Immature natural killer cell (primary cell): ENCODE data around the gene TBC1D2B. TPM values are rescaled to one million over a fixed set of nuclear protein-coding genes. Genes with fewer than 3 reads are reported as not detected.
"Not testable (repeated sequence)": the region's sequence is repeated elsewhere in the genome, so short reads cannot be mapped to it uniquely, and the experiment has no call there.

ENCODE experiments used
- DNase-seq, 3 donors: peaks; one replicate each; pipeline ENCODE4 v3.0.0; 2022; ENCODE audit warnings: mixed read lengths in 1 of 3
- H3K27ac Mint-ChIP-seq, 6 donors: one replicate each; pipeline ENCODE4 v1.8.0; 2020; ENCODE audit warnings: mixed read lengths in 6 of 6, mild to moderate bottlenecking in 5 of 6, inconsistent platforms in 4 of 6, moderate library complexity in 3 of 6
- H3K27me3 Mint-ChIP-seq, 3 donors: one replicate each; pipeline ENCODE4 v1.8.0; 2020 to 2021; ENCODE audit warnings: low read depth in 3 of 3, mild to moderate bottlenecking in 3 of 3, mixed read lengths in 3 of 3, moderate library complexity in 3 of 3, inconsistent platforms in 1 of 3
- H3K36me3 Mint-ChIP-seq, 3 donors: one replicate each; pipeline ENCODE4 v1.8.0; 2020; ENCODE audit warnings: mixed read lengths in 3 of 3, inconsistent platforms in 2 of 3, mild to moderate bottlenecking in 2 of 3
- H3K4me1 Mint-ChIP-seq, 2 donors: one replicate each; pipeline ENCODE4 v1.8.0; 2020; ENCODE audit warnings: inconsistent platforms in 2 of 2, mild to moderate bottlenecking in 2 of 2, mixed read lengths in 2 of 2, moderate library complexity in 1 of 2
- H3K4me3 Mint-ChIP-seq, 5 donors: one replicate each; pipeline ENCODE4 v1.8.0; 2020; ENCODE audit warnings: mild to moderate bottlenecking in 5 of 5, mixed read lengths in 5 of 5, inconsistent platforms in 3 of 5, moderate library complexity in 3 of 5
- H3K9me3 Mint-ChIP-seq, 6 donors: one replicate each; pipeline ENCODE4 v1.8.0; 2020; ENCODE audit warnings: mild to moderate bottlenecking in 6 of 6, mixed read lengths in 6 of 6, inconsistent platforms in 4 of 6, moderate library complexity in 3 of 6
- polyA plus RNA-seq, 3 donors: library from polyadenylated mRNA; unstranded; fragments of 300-500 nt; fragmentation: Illumina TruSeq; gene quantifications; one replicate each; pipeline ENCODE4 v1.2.3, GENCODE V29; 2021

Gene TBC1D2B
- polyA plus RNA-seq, 3 donors from 2014 or later: 3.5 to 10.2 (median 7.8) TPM

DNA sequence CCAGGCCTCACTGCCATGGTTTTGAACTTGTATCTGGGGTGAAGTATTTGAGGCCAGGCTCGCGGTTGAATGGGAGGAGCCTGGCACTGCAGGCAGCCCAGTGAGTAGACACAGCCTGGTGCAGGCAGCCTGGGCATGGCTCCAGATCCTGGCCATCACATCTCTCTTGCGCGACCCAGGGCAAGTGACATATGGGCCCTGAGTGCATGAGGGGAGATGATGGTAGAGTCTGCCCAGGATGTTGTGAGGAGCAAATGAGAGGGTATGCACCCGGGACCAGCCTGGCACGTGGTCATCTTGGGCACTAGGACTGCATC lies 103.5 kb downstream of the TBC1D2B start:
- H3K9me3 Mint-ChIP-seq: no peaks in the 10 kb centered on the region
- H3K4me1 Mint-ChIP-seq: no peaks in the 10 kb centered on the region
- H3K36me3 Mint-ChIP-seq: peaks cover 0 to under 1% (median 0%) of the 10 kb centered on the region in 3 donors
- no peak overlapping the region for H3K4me3 Mint-ChIP-seq
- no peak overlapping the region for H3K27ac Mint-ChIP-seq
- DNase-seq: no peak
- H3K27me3 Mint-ChIP-seq: peaks cover 0 to 2% (median 0%) of the 10 kb centered on the region in 3 donors

DNA sequence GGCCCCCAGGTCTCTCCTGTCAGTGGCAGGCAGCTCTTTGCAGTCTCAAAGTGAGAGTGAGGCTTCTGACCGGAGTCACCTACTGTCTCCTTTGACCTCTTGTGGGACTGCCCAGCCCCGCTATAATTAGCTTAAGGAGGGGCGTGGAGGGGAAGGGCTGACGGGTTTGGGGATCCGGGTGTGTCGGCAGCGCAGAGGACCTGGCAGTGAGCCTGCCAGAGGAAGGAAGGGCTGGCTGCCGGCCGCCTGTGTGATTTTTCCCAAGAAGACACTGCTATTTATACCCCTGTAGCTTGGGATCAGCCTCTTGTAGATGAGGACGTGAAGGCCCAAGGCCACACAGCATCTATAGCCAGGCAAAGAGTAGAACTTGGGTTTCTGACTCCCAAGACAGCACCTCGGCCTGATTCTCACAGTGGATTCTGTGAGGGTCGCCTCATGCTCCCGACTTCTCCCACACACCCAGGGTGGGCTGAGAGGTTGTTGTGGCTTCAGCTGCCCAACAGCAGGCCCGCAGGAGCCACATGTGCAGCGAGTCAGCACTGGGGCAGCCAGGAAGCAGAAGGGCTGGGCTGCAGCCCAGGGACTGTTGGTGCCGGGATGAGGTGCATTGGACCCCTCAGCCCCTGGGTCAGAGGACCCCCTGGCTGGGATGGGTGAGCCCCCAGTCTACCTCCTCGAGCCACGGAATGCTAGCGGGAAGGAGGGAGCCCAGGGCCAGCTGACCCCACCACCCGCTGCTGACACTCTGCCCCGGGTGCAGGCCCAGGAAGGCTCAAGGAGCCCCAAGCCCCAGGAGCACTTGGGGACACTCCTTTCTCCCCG lies 104.0 kb downstream of the TBC1D2B start:
- not testable (repeated sequence) for H3K36me3 Mint-ChIP-seq, H3K9me3 Mint-ChIP-seq, DNase-seq, H3K27me3 Mint-ChIP-seq, H3K4me3 Mint-ChIP-seq, H3K27ac Mint-ChIP-seq, H3K4me1 Mint-ChIP-seq

- H3K27me3 Mint-ChIP-seq, H3K36me3 Mint-ChIP-seq, DNase-seq, H3K4me1 Mint-ChIP-seq, H3K9me3 Mint-ChIP-seq, H3K27ac Mint-ChIP-seq, H3K4me3 Mint-ChIP-seq: not testable (repeated sequence)
Observed at GRCh38 chr15:77972706-77973105, 104.8 kb downstream of the TBC1D2B start.

- H3K36me3 Mint-ChIP-seq, H3K27ac Mint-ChIP-seq, DNase-seq: not testable (repeated sequence)
Observed at GRCh38 chr15:77971875-77972274, 105.6 kb downstream of the TBC1D2B start.

DNA sequence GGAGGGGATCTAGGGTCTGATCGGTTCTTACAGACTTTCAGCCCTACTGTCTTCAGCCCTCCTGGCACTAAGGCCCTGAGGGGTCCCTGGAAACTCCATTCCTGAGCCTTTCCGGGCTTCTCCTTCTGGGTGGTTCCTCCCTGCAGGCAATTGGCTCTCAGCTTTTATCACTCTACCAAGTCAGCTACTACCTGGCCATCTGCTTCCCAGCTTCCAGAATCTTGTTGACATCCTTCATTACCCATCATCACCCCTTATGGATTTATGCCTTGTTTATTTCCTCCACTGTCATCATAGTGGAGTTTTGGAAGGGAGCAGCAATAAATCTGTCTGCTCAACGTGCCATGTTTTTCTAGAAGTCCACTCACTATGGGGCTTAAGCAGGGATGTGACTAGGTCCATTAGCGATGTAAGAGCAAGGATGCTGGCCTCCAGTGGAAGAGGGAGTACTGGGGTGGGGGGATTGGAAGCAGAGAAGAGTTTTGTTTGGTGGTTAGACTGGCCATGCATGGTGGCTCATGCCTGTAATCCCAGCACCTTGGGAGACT lies 106.6 kb downstream of the TBC1D2B start:
- H3K4me3 Mint-ChIP-seq, H3K27ac Mint-ChIP-seq, DNase-seq, H3K9me3 Mint-ChIP-seq, H3K4me1 Mint-ChIP-seq, H3K36me3 Mint-ChIP-seq, H3K27me3 Mint-ChIP-seq: not testable (repeated sequence)

More at GRCh38 chr15:77971875-77972274, 105.6 kb downstream of the TBC1D2B start:
- not testable (repeated sequence) for H3K4me1 Mint-ChIP-seq, H3K4me3 Mint-ChIP-seq, H3K27me3 Mint-ChIP-seq, H3K9me3 Mint-ChIP-seq

DNA sequence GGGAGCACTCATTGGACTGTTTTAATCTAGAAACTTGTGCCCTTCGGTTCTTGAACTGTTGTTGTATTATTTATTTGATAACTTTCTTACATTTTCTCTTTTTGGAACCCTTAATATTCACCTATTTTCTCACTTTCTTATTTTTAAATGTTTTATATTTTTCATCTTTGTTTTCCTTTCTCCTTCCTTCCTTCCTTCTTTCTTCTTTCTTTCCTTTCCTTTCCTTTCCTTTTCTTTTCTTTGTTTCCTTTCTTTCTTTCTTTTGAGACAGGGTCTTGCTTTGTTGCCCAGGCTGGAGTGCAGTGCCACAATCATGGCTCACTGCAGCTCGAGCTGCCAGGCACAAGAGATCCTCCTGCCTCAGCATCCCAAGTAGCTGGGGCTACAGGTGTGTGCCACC lies 108.5 kb downstream of the TBC1D2B start:
- Mint-ChIP-seq H3K27ac (no peak overlapping the region), H3K9me3 (peaks cover 0 to 1% (median 0%) of the 10 kb centered on the region in 6 donors), H3K4me3 (no peak overlapping the region), H3K4me1 (no peaks in the 10 kb centered on the region), H3K27me3 (peaks cover 1 to 3% (median 2%) of the 10 kb centered on the region in 3 donors), H3K36me3 (peaks cover 0 to 5% (median 0%) of the 10 kb centered on the region in 3 donors)
- DNase-seq: no peak

GRCh38 chr15:77967798-77968197 lies 109.7 kb downstream of the TBC1D2B start:
- no peak overlapping the region for H3K27ac Mint-ChIP-seq
- no peaks in the 10 kb centered on the region for H3K4me1 Mint-ChIP-seq
- peaks cover 0 to 1% (median 0%) of the 10 kb centered on the region in 6 donors for H3K9me3 Mint-ChIP-seq
- peaks cover 0 to 5% (median 0%) of the 10 kb centered on the region in 3 donors for H3K36me3 Mint-ChIP-seq
- no peak for DNase-seq
- peaks cover 1 to 7% (median 3%) of the 10 kb centered on the region in 3 donors for H3K27me3 Mint-ChIP-seq
- no peak overlapping the region for H3K4me3 Mint-ChIP-seq

- not testable (repeated sequence) for H3K36me3 Mint-ChIP-seq, H3K4me1 Mint-ChIP-seq, H3K4me3 Mint-ChIP-seq, H3K27ac Mint-ChIP-seq, DNase-seq, H3K27me3 Mint-ChIP-seq, H3K9me3 Mint-ChIP-seq
Observed at GRCh38 chr15:77967235-77967615, 110.3 kb downstream of the TBC1D2B start.

DNA sequence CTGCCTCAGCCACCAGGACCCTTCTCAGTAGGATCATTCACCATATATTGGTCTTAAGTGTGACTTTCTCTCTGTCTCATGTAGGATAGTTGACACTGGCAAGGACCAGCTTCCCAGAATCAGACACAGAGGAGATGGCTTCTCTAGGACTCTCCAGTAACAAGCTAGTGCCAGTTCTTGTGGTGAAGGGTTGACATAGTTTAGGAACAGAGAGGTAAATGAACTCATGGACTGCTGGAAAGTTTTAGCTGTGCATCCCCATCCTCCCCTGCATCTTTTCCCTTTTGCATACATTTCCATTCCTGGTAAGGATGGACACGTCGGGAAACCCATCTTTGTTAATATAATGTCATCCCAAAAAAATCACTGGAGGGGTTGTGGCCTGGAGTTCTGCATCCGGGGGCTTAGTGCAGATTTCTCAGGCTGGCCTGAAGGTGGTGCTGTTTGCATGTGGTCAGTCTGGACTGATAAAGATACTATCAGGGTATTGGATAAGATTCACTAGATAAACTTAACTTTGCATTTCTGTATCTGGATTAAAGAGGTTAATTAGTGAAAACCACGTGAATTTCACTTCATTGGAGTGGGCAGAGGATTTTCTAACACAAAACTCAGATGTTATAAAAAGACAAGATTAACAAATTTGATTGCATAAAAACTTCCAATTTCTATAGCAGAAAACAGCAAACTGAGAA lies 110.8 kb downstream of the TBC1D2B start:
- H3K4me3 Mint-ChIP-seq: no peak overlapping the region
- DNase-seq: peak; percentile 51 to 53 (median 51)
- H3K36me3 Mint-ChIP-seq: peaks cover 0 to 5% (median 0%) of the 10 kb centered on the region in 3 donors
- no peaks in the 10 kb centered on the region for H3K4me1 Mint-ChIP-seq
- H3K27me3 Mint-ChIP-seq: peaks cover 3 to 7% (median 3%) of the 10 kb centered on the region in 3 donors
- H3K9me3 Mint-ChIP-seq: peaks cover 0 to 2% (median 0%) of the 10 kb centered on the region in 6 donors
- H3K27ac Mint-ChIP-seq: no peak overlapping the region

DNA sequence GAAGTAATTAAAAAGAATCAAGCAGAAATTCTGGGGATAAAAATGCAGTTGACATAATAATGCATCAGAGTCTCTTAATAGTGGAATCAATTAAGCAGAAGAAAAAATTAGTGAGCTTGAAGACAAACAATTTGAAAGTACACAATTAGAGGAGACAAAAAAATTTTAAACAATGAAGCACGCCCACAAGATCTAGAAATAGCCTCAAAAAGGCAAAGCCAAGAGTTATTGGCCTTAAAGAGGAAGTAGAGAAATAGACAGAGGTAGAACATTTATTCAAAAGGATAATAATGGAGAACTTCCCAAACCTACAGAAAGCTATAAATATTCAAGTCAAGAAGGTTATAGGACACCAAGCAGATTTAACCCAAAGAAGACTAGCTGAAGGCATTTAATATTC lies 113.3 kb downstream of the TBC1D2B start:
- Mint-ChIP-seq H3K27ac (no peak overlapping the region), H3K36me3 (peaks cover 0 to 5% (median 0%) of the 10 kb centered on the region in 3 donors)

DNA sequence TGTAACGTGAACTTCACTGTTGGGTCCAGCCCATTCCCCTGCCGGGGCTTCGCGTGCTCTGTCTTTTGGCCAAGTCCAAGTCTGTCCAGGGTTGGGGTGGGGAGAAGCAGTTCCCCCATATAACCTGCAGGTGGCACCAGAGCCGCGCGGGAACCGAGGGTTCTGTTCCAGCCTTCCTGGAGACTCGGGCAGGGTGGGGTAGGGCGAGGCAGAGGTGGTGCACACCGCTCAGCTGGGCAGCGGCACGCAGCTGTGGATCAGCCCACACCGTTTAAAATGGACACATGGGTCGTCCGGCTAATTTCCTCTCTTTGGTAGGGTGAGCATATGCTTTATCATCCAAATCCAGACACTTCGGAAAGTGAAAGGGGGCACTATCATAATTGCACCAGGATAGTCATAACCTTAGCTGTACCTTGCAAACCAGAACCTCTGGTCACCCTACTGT lies 118.1 kb downstream of the TBC1D2B start:
- Mint-ChIP-seq H3K4me1 (peaks cover 9% of the 10 kb centered on the region in 2 donors), H3K4me3 (peak overlapping the region in 1 of 5 donors; percentile 34), H3K27me3 (peaks cover 7 to 16% (median 13%) of the 10 kb centered on the region in 3 donors), H3K36me3 (no peaks in the 10 kb centered on the region), H3K27ac (no peak overlapping the region), H3K9me3 (peaks cover 0 to 2% (median 0%) of the 10 kb centered on the region in 6 donors)
- peak; percentile 63 to 71 (median 67) for DNase-seq

More for the DNA sequence above, 113.3 kb downstream of the TBC1D2B start:
- H3K4me1 Mint-ChIP-seq: peaks cover 5 to 7% of the 10 kb centered on the region in 2 donors
- H3K4me3 Mint-ChIP-seq: no peak overlapping the region
- H3K27me3 Mint-ChIP-seq: peaks cover 3 to 6% (median 5%) of the 10 kb centered on the region in 3 donors
- DNase-seq: no peak
- peaks cover 0 to 2% (median 0%) of the 10 kb centered on the region in 6 donors for H3K9me3 Mint-ChIP-seq

DNA sequence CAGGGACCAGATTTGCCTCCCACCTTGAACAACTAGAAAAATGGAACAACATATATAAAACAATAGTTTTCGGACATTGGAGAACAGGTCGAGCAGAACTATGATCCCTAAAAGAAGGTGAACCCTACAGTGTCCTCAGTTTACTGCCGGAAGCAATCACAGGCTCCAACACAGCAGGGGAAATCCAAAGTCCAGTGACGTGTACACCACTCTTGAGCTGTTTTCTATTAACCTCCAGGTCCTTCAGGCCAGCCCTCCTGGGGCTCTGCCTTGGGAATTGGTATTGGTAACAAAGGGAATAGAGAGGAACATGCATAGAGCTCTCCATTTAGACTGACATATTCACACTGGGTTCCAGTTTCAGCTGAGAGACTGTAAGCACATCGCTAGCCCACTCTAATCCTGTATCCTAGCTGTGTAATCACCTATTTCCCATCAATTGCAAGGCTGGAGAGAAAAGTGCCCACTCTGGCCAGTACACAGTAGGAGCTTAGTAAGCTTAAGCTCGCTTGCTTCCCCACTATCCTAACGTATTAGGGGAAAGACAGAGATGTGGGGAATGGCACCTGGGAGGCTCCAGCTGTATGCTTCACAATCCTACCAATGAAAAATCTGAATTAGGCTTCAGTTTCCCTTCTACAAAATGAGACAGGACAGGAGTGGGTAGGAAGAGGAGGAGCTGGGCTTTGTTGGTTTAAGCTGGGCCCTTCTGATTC lies 118.6 kb downstream of the TBC1D2B start:
- H3K4me3 Mint-ChIP-seq, H3K27ac Mint-ChIP-seq, H3K9me3 Mint-ChIP-seq, DNase-seq, H3K36me3 Mint-ChIP-seq: not testable (repeated sequence)
- Mint-ChIP-seq H3K4me1 (peaks cover 15% of the 10 kb centered on the region in 2 donors), H3K27me3 (peaks cover 7 to 19% (median 13%) of the 10 kb centered on the region in 3 donors)

GRCh38 chr15:77958021-77958420 lies 119.5 kb downstream of the TBC1D2B start:
- Mint-ChIP-seq H3K4me1 (peaks cover 21 to 23% of the 10 kb centered on the region in 2 donors), H3K27me3 (peaks cover 7 to 17% (median 15%) of the 10 kb centered on the region in 3 donors)
- not testable (repeated sequence) for H3K27ac Mint-ChIP-seq, H3K36me3 Mint-ChIP-seq, DNase-seq, H3K9me3 Mint-ChIP-seq, H3K4me3 Mint-ChIP-seq
